ENCODE results near the gene BSX. TPM values are rescaled to one million over a fixed set of nuclear protein-coding genes. Genes with fewer than 3 reads are reported as not detected.

The BSX gene
- total RNA-seq, 4 donors from 2014 or later = not detected

DNA sequence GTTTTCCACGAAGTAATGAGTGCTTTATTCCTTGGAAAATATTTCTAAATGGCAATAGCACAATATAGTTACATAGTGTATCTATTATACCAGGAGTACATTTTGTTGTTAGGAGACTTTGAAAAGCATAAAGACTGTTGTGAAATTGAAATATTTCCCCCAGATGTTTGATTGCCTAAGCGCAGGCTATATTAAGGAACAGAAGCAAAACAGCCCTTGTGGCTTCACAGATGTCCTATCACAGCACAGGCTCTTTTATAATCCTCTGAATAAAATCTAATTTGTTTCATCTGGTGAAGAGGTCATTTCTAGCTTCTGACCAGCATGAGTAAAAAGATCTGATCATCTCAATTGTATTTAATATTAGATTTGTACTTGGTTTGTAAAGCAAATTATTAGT is 48.2 kb downstream of the BSX start:
- Histone ChIP-seq H3K36me3 (peaks cover 0 to 7% (median under 1%) of the 10 kb centered on the region in 4 donors), H3K4me3 (no peak overlapping the region), H3K27me3 (no peaks in the 10 kb centered on the region), H3K27ac (replicated peaks in 1 of 4) (no peak overlapping the region), H3K9me3 (no peaks in the 10 kb centered on the region), H3K4me1 (no peaks in the 10 kb centered on the region)
- WGBS = 54% methylated on average over 2 of the region's 2 CpGs
- TF ChIP-seq EP300 (IDR thresholded peaks at IDR 0.05) = no peak
- TF ChIP-seq, protein P1, sequence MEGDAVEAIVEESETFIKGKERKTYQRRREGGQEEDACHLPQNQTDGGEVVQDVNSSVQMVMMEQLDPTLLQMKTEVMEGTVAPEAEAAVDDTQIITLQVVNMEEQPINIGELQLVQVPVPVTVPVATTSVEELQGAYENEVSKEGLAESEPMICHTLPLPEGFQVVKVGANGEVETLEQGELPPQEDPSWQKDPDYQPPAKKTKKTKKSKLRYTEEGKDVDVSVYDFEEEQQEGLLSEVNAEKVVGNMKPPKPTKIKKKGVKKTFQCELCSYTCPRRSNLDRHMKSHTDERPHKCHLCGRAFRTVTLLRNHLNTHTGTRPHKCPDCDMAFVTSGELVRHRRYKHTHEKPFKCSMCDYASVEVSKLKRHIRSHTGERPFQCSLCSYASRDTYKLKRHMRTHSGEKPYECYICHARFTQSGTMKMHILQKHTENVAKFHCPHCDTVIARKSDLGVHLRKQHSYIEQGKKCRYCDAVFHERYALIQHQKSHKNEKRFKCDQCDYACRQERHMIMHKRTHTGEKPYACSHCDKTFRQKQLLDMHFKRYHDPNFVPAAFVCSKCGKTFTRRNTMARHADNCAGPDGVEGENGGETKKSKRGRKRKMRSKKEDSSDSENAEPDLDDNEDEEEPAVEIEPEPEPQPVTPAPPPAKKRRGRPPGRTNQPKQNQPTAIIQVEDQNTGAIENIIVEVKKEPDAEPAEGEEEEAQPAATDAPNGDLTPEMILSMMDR (IDR thresholded peaks at IDR 0.05) = no peak
- no peak for TF ChIP-seq POLR2A (IDR thresholded peaks at IDR 0.05; ENCODE audit: low read depth)
- TF ChIP-seq POLR2AphosphoS5 (IDR thresholded peaks at IDR 0.05) = no peak
- intact Hi-C loops (cut with DNase I) = no loop called here
- DNase-seq (ENCODE audit: extremely low spot score) = no peak

DNA sequence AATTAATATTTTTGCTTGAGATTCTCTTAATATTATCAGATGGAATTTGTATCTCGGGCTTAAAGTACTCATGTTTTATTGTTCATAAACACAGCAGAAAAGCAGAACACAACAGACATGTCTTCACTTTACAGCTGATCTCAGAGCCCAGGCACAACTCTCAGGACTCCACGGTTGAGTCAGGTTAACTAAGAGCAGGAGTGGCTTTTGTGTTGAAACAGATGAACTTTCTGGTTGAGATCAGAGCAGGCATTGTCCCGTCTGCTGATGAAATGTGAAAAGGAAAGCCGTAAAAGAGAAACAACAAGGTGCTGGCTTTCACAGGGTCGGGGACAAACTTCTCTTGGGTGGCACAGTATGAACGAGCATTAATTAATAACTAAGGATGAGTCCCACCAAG is 50.1 kb downstream of the BSX start:
- H3K27me3 ChIP-seq = no peaks in the 10 kb centered on the region
- H3K27ac ChIP-seq (replicated peaks in 1 of 4) = no peak overlapping the region
- H3K9me3 ChIP-seq = no peaks in the 10 kb centered on the region
- no peak overlapping the region for H3K4me3 ChIP-seq
- no peak for DNase-seq (ENCODE audit: extremely low spot score)
- TF ChIP-seq POLR2AphosphoS5 (IDR thresholded peaks at IDR 0.05) (no peak), EP300 (IDR thresholded peaks at IDR 0.05) (no peak), POLR2A (IDR thresholded peaks at IDR 0.05; ENCODE audit: low read depth) (no peak)
- TF ChIP-seq, protein P1 (IDR thresholded peaks at IDR 0.05) = no peak
- 94% methylated on average over 6 of the region's 6 CpGs for WGBS
- H3K4me1 ChIP-seq = no peaks in the 10 kb centered on the region
- intact Hi-C loops (cut with DNase I) = no loop called here
- peaks cover 0 to 11% (median 3%) of the 10 kb centered on the region in 4 donors for H3K36me3 ChIP-seq

Other genes with a start within 250 kb of the BSX start
- gene CRTAM, start 143.3 kb downstream of the BSX start, total RNA-seq = under 1 TPM in 1 of 4 donors, not detected in 3; 0.23 TPM
- gene JHY, start 99.1 kb downstream of the BSX start, total RNA-seq = 10 to 100 TPM in 3 of 4 donors, 1 to 10 TPM in 1; 9.6 to 14.9 (median 10.6) TPM
- 1,000 to 10,000 TPM in 3 of 4 donors, 100 to 1,000 TPM in 1; 982 to 1,379 (median 1,192) TPM for gene HSPA8, start 80.3 kb upstream of the BSX start, total RNA-seq
- 100 to 1,000 TPM; 169 to 215 (median 197) TPM for gene CLMP, start 213.4 kb upstream of the BSX start, total RNA-seq

Measured in esophagus muscularis mucosa (tissue), 4 donors.